ENCODE data around the gene HINT3. TPM values are rescaled to one million over a fixed set of nuclear protein-coding genes. Genes with fewer than 3 reads are reported as not detected.

The HINT3 gene
- total RNA-seq, 2 experiments from 2014 or later, result 5.4 to 8.1 TPM

Other genes with a start within 250 kb of the HINT3 start
- gene HEY2, start 207.1 kb upstream of the HINT3 start, total RNA-seq, result not detected
- 10 to 100 TPM; 54.3 to 67.4 TPM for gene NCOA7, start 165.8 kb upstream of the HINT3 start, total RNA-seq
- 10 to 100 TPM; 33.4 to 40.5 TPM for gene TRMT11, start 29.8 kb downstream of the HINT3 start, total RNA-seq

All from activated CD4-positive, alpha-beta T cell treated with anti-CD3 and anti-CD28 coated beads for 36 hours (primary cell).